CD8-positive, alpha-beta memory T cell (primary cell): ENCODE results near the gene RGS6. TPM values are rescaled to one million over a fixed set of nuclear protein-coding genes. Genes with fewer than 3 reads are reported as not detected.

ENCODE experiments used
- CTCF ChIA-PET: fragments of 350-600 bp; sonication (Branson Sonifier 250); formaldehyde crosslinking; loops from one replicate; lab custom pipeline; 2021; ENCODE audit warnings: antibody characterized with exemption; lab: Charles Lee
- POLR2A ChIA-PET: fragments of 350-600 bp; sonication (Branson Sonifier 250); formaldehyde crosslinking; loops from one replicate; lab custom pipeline; 2021; ENCODE audit warnings: antibody characterized with exemption; lab: Charles Lee
- DNase-seq, 5 donors: peaks; one replicate each; pipeline versions ENCODE4 v3.0.0 to v3.0.0-alpha.2; 2020 to 2022; ENCODE audit warnings: mixed read lengths in 1 of 5
- H3K27ac ChIP-seq: one replicate; pipeline ENCODE4 v1.7.0; 2013; ENCODE audit warnings: low read depth, mild to moderate bottlenecking, low read length, moderate library complexity
- H3K27me3 ChIP-seq: 2 replicates; pipeline ENCODE4 v1.7.0; 2013; ENCODE audit warnings: low read length, mild to moderate bottlenecking; ENCODE audit not compliant: insufficient read depth, poor library complexity, severe bottlenecking
- H3K36me3 ChIP-seq: 2 replicates; pipeline ENCODE4 v1.7.0; 2013; ENCODE audit warnings: mild to moderate bottlenecking, low read length, moderate library complexity; ENCODE audit not compliant: insufficient read depth
- H3K4me1 ChIP-seq: 2 replicates; pipeline ENCODE4 v1.7.0; 2013; ENCODE audit warnings: mild to moderate bottlenecking, low read length, moderate library complexity; ENCODE audit not compliant: insufficient read depth
- H3K4me3 ChIP-seq: 2 replicates; pipeline ENCODE4 v1.7.0; 2013; ENCODE audit warnings: mild to moderate bottlenecking, low read length
- H3K9me3 ChIP-seq: 2 replicates; pipeline ENCODE4 v1.7.0; 2013; ENCODE audit warnings: mild to moderate bottlenecking, low read length
- H3K27ac Mint-ChIP-seq, 8 donors: one replicate each; pipeline ENCODE4 v1.8.0; 2020 to 2021; ENCODE audit warnings: mixed read lengths in 8 of 8, mild to moderate bottlenecking in 6 of 8, inconsistent platforms in 3 of 8, moderate library complexity in 3 of 8
- H3K27me3 Mint-ChIP-seq, 2 donors: one replicate each; pipeline ENCODE4 v1.8.0; 2020 to 2021; ENCODE audit warnings: mixed read lengths in 2 of 2, mild to moderate bottlenecking in 1 of 2, moderate library complexity in 1 of 2
- H3K36me3 Mint-ChIP-seq, 3 donors: one replicate each; pipeline ENCODE4 v1.8.0; 2020 to 2021; ENCODE audit warnings: mixed read lengths in 3 of 3, inconsistent platforms in 1 of 3, mild to moderate bottlenecking in 1 of 3
- H3K4me1 Mint-ChIP-seq, 3 donors: one replicate each; pipeline ENCODE4 v1.8.0; 2020 to 2021; ENCODE audit warnings: mixed read lengths in 3 of 3, inconsistent platforms in 1 of 3, mild to moderate bottlenecking in 1 of 3
- H3K4me3 Mint-ChIP-seq, 7 donors: one replicate each; pipeline ENCODE4 v1.8.0; 2020 to 2021; ENCODE audit warnings: mixed read lengths in 7 of 7, mild to moderate bottlenecking in 6 of 7, moderate library complexity in 4 of 7, inconsistent platforms in 2 of 7
- H3K9me3 Mint-ChIP-seq, 5 donors: one replicate each; pipeline ENCODE4 v1.8.0; 2020 to 2022; ENCODE audit warnings: mixed read lengths in 5 of 5, mild to moderate bottlenecking in 3 of 5, moderate library complexity in 2 of 5, inconsistent platforms in 1 of 5
- polyA plus RNA-seq: library from polyadenylated mRNA; unstranded; fragments of 300-500 nt; fragmentation: Illumina TruSeq; gene quantifications from one replicate; pipeline ENCODE4 v1.2.3, GENCODE V29; 2021
- total RNA-seq, 2 experiments: library from RNA; stranded (reverse); gene quantifications; one replicate each; pipeline ENCODE4 v1.2.3, GENCODE V29; 2021

RGS6 gene
- total and polyA plus RNA-seq, 3 experiments from 2014 or later: 0.60 to 0.88 TPM; not detected in 1

- H3K27me3 Mint-ChIP-seq: peaks cover 2 to 21% of the 10 kb centered on the region in 2 donors
- H3K4me3 Mint-ChIP-seq: no peak overlapping the region
- Histone ChIP-seq H3K9me3 (no peaks in the 10 kb centered on the region), H3K4me3 (no peak overlapping the region), H3K27me3 (peaks cover 3% of the 10 kb centered on the region), H3K27ac (no peak overlapping the region), H3K36me3 (no peaks in the 10 kb centered on the region), H3K4me1 (no peaks in the 10 kb centered on the region)
- no peaks in the 10 kb centered on the region for H3K36me3 Mint-ChIP-seq
- ChIA-PET CTCF (interaction anchor here (0.7 kb wide), 1 partner anchor 88 kb away, joined by 4 read pairs; no protein-coding TSS in a partner anchor), POLR2A (no interaction called here)
- DNase-seq: no peak
- H3K4me1 Mint-ChIP-seq: peaks cover 0 to 3% (median 0%) of the 10 kb centered on the region in 3 donors
- H3K9me3 Mint-ChIP-seq: no peaks in the 10 kb centered on the region
- no peak overlapping the region for H3K27ac Mint-ChIP-seq
Observed at GRCh38 chr14:72605096-72605920, 673.1 kb downstream of the RGS6 start.

GRCh38 chr14:72605921-72606220 is 673.6 kb downstream of the RGS6 start:
- H3K27ac ChIP-seq: no peak overlapping the region
- DNase-seq: no peak
- H3K4me3 ChIP-seq: no peak overlapping the region
- H3K4me1 Mint-ChIP-seq: peaks cover 0 to 3% (median 0%) of the 10 kb centered on the region in 3 donors
- H3K36me3 ChIP-seq: no peaks in the 10 kb centered on the region
- no peaks in the 10 kb centered on the region for H3K36me3 Mint-ChIP-seq
- no peaks in the 10 kb centered on the region for H3K9me3 Mint-ChIP-seq
- H3K27me3 ChIP-seq: no peaks in the 10 kb centered on the region
- H3K4me1 ChIP-seq: no peaks in the 10 kb centered on the region
- H3K27me3 Mint-ChIP-seq: peaks cover 0 to 17% of the 10 kb centered on the region in 2 donors
- H3K27ac Mint-ChIP-seq: no peak overlapping the region
- no peaks in the 10 kb centered on the region for H3K9me3 ChIP-seq
- CTCF ChIA-PET: no interaction called here
- POLR2A ChIA-PET: no interaction called here
- H3K4me3 Mint-ChIP-seq: no peak overlapping the region

- H3K36me3 Mint-ChIP-seq: no peaks in the 10 kb centered on the region
- no peaks in the 10 kb centered on the region for H3K27me3 ChIP-seq
- no peaks in the 10 kb centered on the region for H3K9me3 ChIP-seq
- POLR2A ChIA-PET: no interaction called here
- H3K27me3 Mint-ChIP-seq: peaks cover 4 to 12% of the 10 kb centered on the region in 2 donors
- H3K9me3 Mint-ChIP-seq: no peaks in the 10 kb centered on the region
- no peak for DNase-seq
- no peak overlapping the region for H3K4me3 ChIP-seq
- H3K36me3 ChIP-seq: no peaks in the 10 kb centered on the region
- no peak overlapping the region for H3K27ac Mint-ChIP-seq
- no peak overlapping the region for H3K27ac ChIP-seq
- CTCF ChIA-PET: no interaction called here
- H3K4me3 Mint-ChIP-seq: no peak overlapping the region
- H3K4me1 Mint-ChIP-seq: peaks cover 0 to 3% (median 0%) of the 10 kb centered on the region in 3 donors
- no peaks in the 10 kb centered on the region for H3K4me1 ChIP-seq
Observed at GRCh38 chr14:72606879-72607278, 674.6 kb downstream of the RGS6 start.

- CTCF ChIA-PET: no interaction called here
Observed at GRCh38 chr14:72607386-72608130, 675.3 kb downstream of the RGS6 start.

GRCh38 chr14:72608391-72609204 is 676.4 kb downstream of the RGS6 start:
- Mint-ChIP-seq H3K4me3 (no peak overlapping the region), H3K4me1 (peaks cover 0 to 3% (median 0%) of the 10 kb centered on the region in 3 donors), H3K9me3 (no peaks in the 10 kb centered on the region), H3K27me3 (peaks cover 4 to 21% of the 10 kb centered on the region in 2 donors), H3K27ac (no peak overlapping the region), H3K36me3 (no peaks in the 10 kb centered on the region)
- H3K4me1 ChIP-seq: no peaks in the 10 kb centered on the region
- no peaks in the 10 kb centered on the region for H3K36me3 ChIP-seq
- H3K4me3 ChIP-seq: no peak overlapping the region
- ChIA-PET CTCF (no interaction called here), POLR2A (no interaction called here)
- H3K27ac ChIP-seq: no peak overlapping the region
- DNase-seq: no peak
- H3K27me3 ChIP-seq: no peaks in the 10 kb centered on the region
- no peaks in the 10 kb centered on the region for H3K9me3 ChIP-seq

More at GRCh38 chr14:72607386-72608130, 675.3 kb downstream of the RGS6 start:
- Histone ChIP-seq H3K9me3 (no peaks in the 10 kb centered on the region), H3K27ac (no peak overlapping the region), H3K4me3 (no peak overlapping the region), H3K36me3 (no peaks in the 10 kb centered on the region), H3K27me3 (no peaks in the 10 kb centered on the region), H3K4me1 (no peaks in the 10 kb centered on the region)
- Mint-ChIP-seq H3K4me1 (peaks cover 0 to 3% (median 0%) of the 10 kb centered on the region in 3 donors), H3K27ac (no peak overlapping the region), H3K9me3 (no peaks in the 10 kb centered on the region), H3K27me3 (peaks cover 4 to 16% of the 10 kb centered on the region in 2 donors), H3K36me3 (no peaks in the 10 kb centered on the region), H3K4me3 (no peak overlapping the region)
- DNase-seq: no peak
- POLR2A ChIA-PET: no interaction called here

- DNase-seq: no peak
- Histone ChIP-seq H3K36me3 (no peaks in the 10 kb centered on the region), H3K4me1 (no peaks in the 10 kb centered on the region), H3K27me3 (no peaks in the 10 kb centered on the region), H3K4me3 (no peak overlapping the region), H3K27ac (no peak overlapping the region), H3K9me3 (no peaks in the 10 kb centered on the region)
- POLR2A ChIA-PET: no interaction called here
- Mint-ChIP-seq H3K4me3 (no peak overlapping the region), H3K27me3 (peaks cover 4 to 24% of the 10 kb centered on the region in 2 donors), H3K36me3 (no peaks in the 10 kb centered on the region), H3K4me1 (peaks cover 0 to 3% (median 0%) of the 10 kb centered on the region in 3 donors), H3K9me3 (no peaks in the 10 kb centered on the region), H3K27ac (no peak overlapping the region)
- CTCF ChIA-PET: no interaction called here
Observed at GRCh38 chr14:72609205-72609916, 677.1 kb downstream of the RGS6 start.

GRCh38 chr14:72610096-72610830 is 678.0 kb downstream of the RGS6 start:
- DNase-seq: no peak
- H3K4me3 Mint-ChIP-seq: no peak overlapping the region
- H3K36me3 ChIP-seq: no peaks in the 10 kb centered on the region
- H3K4me1 ChIP-seq: no peaks in the 10 kb centered on the region
- H3K4me3 ChIP-seq: no peak overlapping the region
- peaks cover 4 to 22% of the 10 kb centered on the region in 2 donors for H3K27me3 Mint-ChIP-seq
- peaks cover 0 to 3% (median 0%) of the 10 kb centered on the region in 3 donors for H3K4me1 Mint-ChIP-seq
- no peaks in the 10 kb centered on the region for H3K27me3 ChIP-seq
- no peaks in the 10 kb centered on the region for H3K36me3 Mint-ChIP-seq
- no peaks in the 10 kb centered on the region for H3K9me3 ChIP-seq
- no peak overlapping the region for H3K27ac ChIP-seq
- ChIA-PET POLR2A (no interaction called here), CTCF (no interaction called here)
- no peak overlapping the region for H3K27ac Mint-ChIP-seq
- H3K9me3 Mint-ChIP-seq: no peaks in the 10 kb centered on the region
